Measurements from ENCODE around the gene AGTRAP.

AGTRAP gene

GRCh38 chr1:11701551-11701961, 34.4 kb upstream of the AGTRAP start:
- no peak for DNase-seq (ENCODE audit: low read depth, low spot score)
- H3K4me3 ChIP-seq (ENCODE audit: low read depth, low read length), result no peak overlapping the region
- in situ Hi-C loops (cut with HindIII; ENCODE audit: low sequenced_read_pairs), result no loop called here
- no peak for TF ChIP-seq CTCF (IDR thresholded peaks at IDR 0.05; ENCODE audit: low read depth, low read length)

DNA sequence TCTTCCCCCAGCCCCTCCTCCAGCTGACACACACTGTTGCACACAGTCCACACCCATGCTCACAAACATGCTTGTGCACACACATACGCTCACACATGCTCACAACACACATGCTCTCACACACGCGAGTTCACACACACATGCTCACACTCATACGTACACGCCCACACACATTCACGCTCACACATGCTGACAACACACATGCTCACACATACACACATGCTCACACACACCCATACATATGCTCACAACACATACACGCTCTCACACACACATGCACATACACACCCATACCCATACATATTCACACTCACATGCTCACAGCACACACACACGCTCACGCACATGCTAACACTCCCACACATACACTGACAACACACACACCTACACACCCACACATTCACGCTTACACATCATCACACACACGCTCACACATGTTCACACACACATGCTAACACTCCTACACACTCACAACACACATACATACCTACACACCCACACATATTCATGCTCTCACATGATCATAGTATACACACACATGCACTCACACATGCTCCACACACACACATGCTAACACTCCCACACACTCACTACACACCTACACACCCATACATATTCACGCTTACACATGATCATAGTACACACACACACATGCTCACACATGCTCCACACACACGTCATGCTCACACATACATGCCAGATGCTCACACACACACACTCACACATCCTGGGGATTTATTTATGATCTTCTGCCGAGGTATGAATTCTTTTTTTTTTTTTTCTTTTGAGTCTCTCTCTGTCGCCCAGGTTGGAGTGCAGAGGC, 33.7 kb upstream of the AGTRAP start:
- H3K4me3 ChIP-seq (ENCODE audit: low read depth, low read length), result no peak overlapping the region
- no peak for DNase-seq (ENCODE audit: low read depth, low spot score)
- no peak for TF ChIP-seq CTCF (IDR thresholded peaks at IDR 0.05; ENCODE audit: low read depth, low read length)
- in situ Hi-C loops (cut with HindIII; ENCODE audit: low sequenced_read_pairs), result no loop called here

GRCh38 chr1:11703357-11704193, 32.4 kb upstream of the AGTRAP start:
- no peak for DNase-seq (ENCODE audit: low read depth, low spot score)
- H3K4me3 ChIP-seq (ENCODE audit: low read depth, low read length), result no peak overlapping the region
- in situ Hi-C loops (cut with HindIII; ENCODE audit: low sequenced_read_pairs), result no loop called here

DNA sequence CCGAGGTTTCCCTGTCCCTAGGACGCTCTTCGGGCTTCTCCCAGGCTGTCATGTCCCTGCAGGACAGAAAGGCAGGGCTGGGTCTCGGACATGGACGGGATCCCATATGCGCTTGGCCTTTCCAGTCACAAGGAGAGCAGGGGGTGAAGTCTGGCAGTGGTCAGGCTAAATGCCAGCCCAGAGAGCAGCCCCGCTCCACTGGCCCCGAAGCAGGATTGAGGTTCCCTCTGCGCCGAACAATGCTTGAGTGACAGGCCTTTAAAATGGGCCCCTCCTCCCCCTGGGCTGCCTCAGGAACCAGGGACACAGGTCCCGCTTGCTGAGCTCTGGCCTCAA, 31.8 kb upstream of the AGTRAP start:
- DNase-seq (ENCODE audit: low read depth, low spot score), result no peak
- TF ChIP-seq CTCF (IDR thresholded peaks at IDR 0.05; ENCODE audit: low read depth, low read length), result no peak
- no peak overlapping the region for H3K4me3 ChIP-seq (ENCODE audit: low read depth, low read length)
- in situ Hi-C loops (cut with HindIII; ENCODE audit: low sequenced_read_pairs), result no loop called here

More at GRCh38 chr1:11703357-11704193, 32.4 kb upstream of the AGTRAP start:
- no peak for TF ChIP-seq CTCF (IDR thresholded peaks at IDR 0.05; ENCODE audit: low read depth, low read length)

DNA sequence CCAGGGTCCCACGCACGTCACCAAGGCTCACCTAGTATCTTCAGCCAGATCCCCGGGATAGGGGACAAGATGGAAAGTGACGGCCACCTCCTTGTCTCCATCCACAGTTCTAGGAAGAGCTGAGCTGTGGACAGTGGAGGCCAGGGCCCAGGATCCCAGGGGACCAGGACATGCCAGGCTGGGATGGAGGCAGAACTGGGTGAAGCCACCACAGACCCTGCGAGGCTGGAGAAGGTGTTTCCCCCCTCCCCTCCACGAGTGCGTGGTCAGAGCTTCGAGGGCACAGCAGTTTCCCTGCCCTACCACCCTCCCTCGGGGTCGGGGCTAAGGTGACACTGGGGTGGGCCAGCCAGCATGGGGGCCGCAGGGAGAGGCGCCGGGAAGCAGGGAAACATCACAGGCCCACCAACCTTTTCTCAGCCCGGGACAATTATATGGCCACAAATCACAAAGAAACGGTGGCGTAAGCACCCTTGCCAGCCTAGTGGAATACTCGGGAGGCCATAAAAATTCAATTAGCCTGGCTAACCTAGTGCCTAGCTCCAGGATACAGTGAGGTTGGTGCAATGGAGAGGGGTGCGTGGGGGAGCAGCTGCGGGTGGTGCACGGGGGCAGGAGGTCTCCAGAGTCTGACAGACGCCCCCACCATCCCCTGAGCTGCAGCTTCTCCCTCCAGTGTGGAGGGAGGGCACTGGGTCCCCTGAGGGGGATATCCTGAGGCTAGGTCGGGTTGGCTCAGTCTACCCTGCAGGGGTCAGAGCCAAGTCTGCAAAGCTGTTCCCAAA, 31.1 kb upstream of the AGTRAP start:
- no peak for TF ChIP-seq CTCF (IDR thresholded peaks at IDR 0.05; ENCODE audit: low read depth, low read length)
- in situ Hi-C loops (cut with HindIII; ENCODE audit: low sequenced_read_pairs), result no loop called here
- H3K4me3 ChIP-seq (ENCODE audit: low read depth, low read length), result no peak overlapping the region
- no peak for DNase-seq (ENCODE audit: low read depth, low spot score)

- DNase-seq (ENCODE audit: low read depth, low spot score), result no peak
- no peak overlapping the region for H3K4me3 ChIP-seq (ENCODE audit: low read depth, low read length)
- in situ Hi-C loops (cut with HindIII; ENCODE audit: low sequenced_read_pairs), result no loop called here
- TF ChIP-seq CTCF (IDR thresholded peaks at IDR 0.05; ENCODE audit: low read depth, low read length), result no peak
These were observed 30.3 kb upstream of the AGTRAP start for GRCh38 chr1:11705596-11705995.

Data from astrocyte of the spinal cord (primary cell).